NCI-H1417 treated with DMSO at 0.1 percent for 48 hours (cell line): ENCODE results near the gene TCL1B.
"Not testable (repeated sequence)": the region's sequence is repeated elsewhere in the genome, so short reads cannot be mapped to it uniquely, and the experiment has no call there.

Source experiments
- DNase-seq: peaks from one replicate; lab custom pipeline; 2025; lab: John Stamatoyannopoulos, UW

Gene TCL1B

GRCh38 chr14:95685978-95686922 lies at the start of gene TCL1B:
Gene TCL1B (plus strand): TSS chr14:95686426. CDS start chr14:95686468, 42 bp downstream.
- no peak for DNase-seq

GRCh38 chr14:95644981-95645380 lies 41.2 kb upstream of the TCL1B start:
- DNase-seq: no peak

GRCh38 chr14:95645389-95645996 lies 40.7 kb upstream of the TCL1B start:
- no peak for DNase-seq

- DNase-seq: no peak
These were observed 38.3 kb upstream of the TCL1B start for GRCh38 chr14:95647926-95648325.

- no peak for DNase-seq
These were observed 37.0 kb upstream of the TCL1B start for GRCh38 chr14:95649230-95649629.

GRCh38 chr14:95651028-95651427 lies 35.2 kb upstream of the TCL1B start:
- no peak for DNase-seq

GRCh38 chr14:95651821-95652583 lies 34.2 kb upstream of the TCL1B start:
- DNase-seq: no peak

GRCh38 chr14:95652690-95653089 lies 33.5 kb upstream of the TCL1B start:
- no peak for DNase-seq

- no peak for DNase-seq
These were observed 30.8 kb upstream of the TCL1B start for GRCh38 chr14:95655461-95655860.

GRCh38 chr14:95656634-95657033 lies 29.6 kb upstream of the TCL1B start:
- no peak for DNase-seq

GRCh38 chr14:95657454-95657853 lies 28.8 kb upstream of the TCL1B start:
- DNase-seq: no peak

GRCh38 chr14:95659293-95659989 lies 26.8 kb upstream of the TCL1B start:
- no peak for DNase-seq

GRCh38 chr14:95659990-95660385 lies 26.2 kb upstream of the TCL1B start:
- no peak for DNase-seq

- DNase-seq: no peak
These were observed 25.3 kb upstream of the TCL1B start for GRCh38 chr14:95660651-95661515.

GRCh38 chr14:95662376-95663186 lies 23.6 kb upstream of the TCL1B start:
- no peak for DNase-seq

GRCh38 chr14:95663226-95663797 lies 22.9 kb upstream of the TCL1B start:
- no peak for DNase-seq

- DNase-seq: no peak
These were observed 22.2 kb upstream of the TCL1B start for GRCh38 chr14:95664066-95664465.

- DNase-seq: no peak
These were observed 21.7 kb upstream of the TCL1B start for GRCh38 chr14:95664546-95664945.

GRCh38 chr14:95665530-95665929 lies 20.7 kb upstream of the TCL1B start:
- not testable (repeated sequence) for DNase-seq

GRCh38 chr14:95666450-95666849 lies 19.8 kb upstream of the TCL1B start:
- DNase-seq: no peak
